ENCODE results near the gene BRICD5.

- TF ChIP-seq, protein P1, sequence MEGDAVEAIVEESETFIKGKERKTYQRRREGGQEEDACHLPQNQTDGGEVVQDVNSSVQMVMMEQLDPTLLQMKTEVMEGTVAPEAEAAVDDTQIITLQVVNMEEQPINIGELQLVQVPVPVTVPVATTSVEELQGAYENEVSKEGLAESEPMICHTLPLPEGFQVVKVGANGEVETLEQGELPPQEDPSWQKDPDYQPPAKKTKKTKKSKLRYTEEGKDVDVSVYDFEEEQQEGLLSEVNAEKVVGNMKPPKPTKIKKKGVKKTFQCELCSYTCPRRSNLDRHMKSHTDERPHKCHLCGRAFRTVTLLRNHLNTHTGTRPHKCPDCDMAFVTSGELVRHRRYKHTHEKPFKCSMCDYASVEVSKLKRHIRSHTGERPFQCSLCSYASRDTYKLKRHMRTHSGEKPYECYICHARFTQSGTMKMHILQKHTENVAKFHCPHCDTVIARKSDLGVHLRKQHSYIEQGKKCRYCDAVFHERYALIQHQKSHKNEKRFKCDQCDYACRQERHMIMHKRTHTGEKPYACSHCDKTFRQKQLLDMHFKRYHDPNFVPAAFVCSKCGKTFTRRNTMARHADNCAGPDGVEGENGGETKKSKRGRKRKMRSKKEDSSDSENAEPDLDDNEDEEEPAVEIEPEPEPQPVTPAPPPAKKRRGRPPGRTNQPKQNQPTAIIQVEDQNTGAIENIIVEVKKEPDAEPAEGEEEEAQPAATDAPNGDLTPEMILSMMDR (IDR thresholded peaks at IDR 0.05), result no peak
- no peak for TF ChIP-seq POLR2A (IDR thresholded peaks at IDR 0.05)
Observed at GRCh38 chr16:2186505-2186904, 24.2 kb downstream of the BRICD5 start.

All from testis (tissue), 2 donors.